Measurements from ENCODE around the gene FTL.

FTL gene

GRCh38 chr19:48945415-48945814 lies 19.7 kb upstream of the FTL start:
- H3K4me3 ChIP-seq (ENCODE audit: low read depth, low read length): no peak overlapping the region

GRCh38 chr19:48945817-48946216 lies 19.3 kb upstream of the FTL start:
- H3K4me3 ChIP-seq (ENCODE audit: low read depth, low read length): no peak overlapping the region

GRCh38 chr19:48946463-48947257 lies 18.4 kb upstream of the FTL start:
- H3K4me3 ChIP-seq (ENCODE audit: low read depth, low read length): no peak overlapping the region

GRCh38 chr19:48947258-48947542 lies 17.9 kb upstream of the FTL start:
- no peak overlapping the region for H3K4me3 ChIP-seq (ENCODE audit: low read depth, low read length)

GRCh38 chr19:48950159-48950558 lies 14.9 kb upstream of the FTL start:
- no peak overlapping the region for H3K4me3 ChIP-seq (ENCODE audit: low read depth, low read length)

GRCh38 chr19:48950830-48951519 lies 14.1 kb upstream of the FTL start:
- H3K4me3 ChIP-seq (ENCODE audit: low read depth, low read length): no peak overlapping the region

GRCh38 chr19:48953141-48953540 lies 12.0 kb upstream of the FTL start:
- H3K4me3 ChIP-seq (ENCODE audit: low read depth, low read length): no peak overlapping the region

- H3K4me3 ChIP-seq (ENCODE audit: low read depth, low read length): peak overlapping the region; percentile 91
Measured at GRCh38 chr19:48953990-48954594, 11.0 kb upstream of the FTL start.

GRCh38 chr19:48954595-48955307 lies 10.4 kb upstream of the FTL start, which contains the start of gene BAX:
BAX (plus strand) TSS chr19:48954875; CDS start chr19:48954929, 54 bp downstream.
- H3K4me3 ChIP-seq (ENCODE audit: low read depth, low read length): peak within 1 kb of the TSS; percentile 91

GRCh38 chr19:48955308-48955958 lies 9.7 kb upstream of the FTL start:
- H3K4me3 ChIP-seq (ENCODE audit: low read depth, low read length): peak overlapping the region; percentile 91

GRCh38 chr19:48958006-48958405 lies 7.1 kb upstream of the FTL start:
- H3K4me3 ChIP-seq (ENCODE audit: low read depth, low read length): no peak overlapping the region

GRCh38 chr19:48959341-48960239 lies 5.5 kb upstream of the FTL start:
- H3K4me3 ChIP-seq (ENCODE audit: low read depth, low read length): no peak overlapping the region

GRCh38 chr19:48961051-48961649 lies 4.0 kb upstream of the FTL start:
- H3K4me3 ChIP-seq (ENCODE audit: low read depth, low read length): no peak overlapping the region

- no peak overlapping the region for H3K4me3 ChIP-seq (ENCODE audit: low read depth, low read length)
Measured at GRCh38 chr19:48961673-48962028, 3.5 kb upstream of the FTL start.

GRCh38 chr19:48962029-48962848 lies 2.9 kb upstream of the FTL start:
- no peak overlapping the region for H3K4me3 ChIP-seq (ENCODE audit: low read depth, low read length)

- H3K4me3 ChIP-seq (ENCODE audit: low read depth, low read length): no peak overlapping the region
Measured at GRCh38 chr19:48962849-48963165, 2.3 kb upstream of the FTL start.

- H3K4me3 ChIP-seq (ENCODE audit: low read depth, low read length): peak overlapping the region; percentile 54
Measured at GRCh38 chr19:48963371-48964204, 1.5 kb upstream of the FTL start.
